GM19239 (cell line): ENCODE results near the gene PDCL3.
A peak's percentile ranks its signal among the peaks of the same experiment; 100 is the strongest.

Experiments used
- DNase-seq: peaks from one replicate; pipeline ENCODE4 v3.0.0; 2011; ENCODE audit warnings: low spot score; ENCODE audit not compliant: insufficient read length
- FAIRE-seq: peaks from 2 replicates; lab custom pipeline; 2011; peaks lifted over from hg19 to GRCh38; lab: Jason Lieb, UNC

The PDCL3 gene

DNA sequence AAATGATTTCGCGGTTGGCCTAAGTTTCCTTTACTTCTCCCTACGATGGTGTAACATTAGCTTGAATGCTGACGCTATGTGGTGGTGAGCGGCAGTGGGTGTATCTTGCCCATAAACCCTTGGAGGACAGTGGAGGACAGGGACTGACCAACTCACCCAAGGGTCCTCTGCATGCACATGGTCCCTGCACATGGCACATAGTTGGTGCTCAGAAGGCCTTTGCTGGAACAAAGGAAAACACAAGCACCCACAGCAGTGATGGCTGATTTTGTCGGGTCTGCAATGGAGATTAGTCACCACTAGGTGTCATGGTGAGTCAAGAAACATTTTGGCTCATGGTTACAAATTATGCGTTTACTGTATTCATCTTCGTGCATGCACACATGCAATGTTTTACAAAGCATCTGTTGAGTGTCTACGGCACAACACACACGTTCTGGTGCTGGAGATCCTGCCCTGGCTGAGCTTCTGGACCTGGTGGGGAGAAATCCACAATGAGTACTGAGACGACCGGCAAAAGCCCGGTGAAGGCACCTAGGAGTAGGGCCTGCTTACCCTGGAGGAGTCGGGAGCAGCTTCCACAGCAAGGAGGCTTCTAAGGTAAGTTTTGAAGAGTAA, 44.0 kb downstream of the PDCL3 start:
- FAIRE-seq (peak; percentile 48), DNase-seq (peak; percentile 41)

DNA sequence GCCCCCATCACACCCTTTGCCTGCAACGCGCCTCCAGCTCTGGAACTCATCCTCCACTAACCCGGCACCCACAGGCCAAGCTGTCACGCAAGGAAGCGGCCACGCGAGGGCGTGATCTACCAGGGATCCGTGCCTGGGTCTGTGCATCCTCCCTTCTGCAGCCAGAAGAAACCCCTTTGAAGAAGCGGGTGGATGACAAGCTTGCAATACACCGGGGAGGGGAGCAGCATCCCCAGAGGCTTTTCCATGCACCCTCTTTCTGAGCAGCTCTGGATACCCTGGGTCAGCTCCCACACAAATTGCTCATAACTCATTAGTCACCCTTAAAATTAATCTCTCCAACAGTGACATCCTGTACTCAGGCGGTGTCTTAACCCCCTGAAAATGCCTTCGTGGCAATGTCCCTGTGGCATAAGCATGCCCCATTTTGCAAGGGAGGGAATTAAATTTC, 47.6 kb downstream of the PDCL3 start:
- DNase-seq, result peak; percentile 33
- no peak for FAIRE-seq

DNA sequence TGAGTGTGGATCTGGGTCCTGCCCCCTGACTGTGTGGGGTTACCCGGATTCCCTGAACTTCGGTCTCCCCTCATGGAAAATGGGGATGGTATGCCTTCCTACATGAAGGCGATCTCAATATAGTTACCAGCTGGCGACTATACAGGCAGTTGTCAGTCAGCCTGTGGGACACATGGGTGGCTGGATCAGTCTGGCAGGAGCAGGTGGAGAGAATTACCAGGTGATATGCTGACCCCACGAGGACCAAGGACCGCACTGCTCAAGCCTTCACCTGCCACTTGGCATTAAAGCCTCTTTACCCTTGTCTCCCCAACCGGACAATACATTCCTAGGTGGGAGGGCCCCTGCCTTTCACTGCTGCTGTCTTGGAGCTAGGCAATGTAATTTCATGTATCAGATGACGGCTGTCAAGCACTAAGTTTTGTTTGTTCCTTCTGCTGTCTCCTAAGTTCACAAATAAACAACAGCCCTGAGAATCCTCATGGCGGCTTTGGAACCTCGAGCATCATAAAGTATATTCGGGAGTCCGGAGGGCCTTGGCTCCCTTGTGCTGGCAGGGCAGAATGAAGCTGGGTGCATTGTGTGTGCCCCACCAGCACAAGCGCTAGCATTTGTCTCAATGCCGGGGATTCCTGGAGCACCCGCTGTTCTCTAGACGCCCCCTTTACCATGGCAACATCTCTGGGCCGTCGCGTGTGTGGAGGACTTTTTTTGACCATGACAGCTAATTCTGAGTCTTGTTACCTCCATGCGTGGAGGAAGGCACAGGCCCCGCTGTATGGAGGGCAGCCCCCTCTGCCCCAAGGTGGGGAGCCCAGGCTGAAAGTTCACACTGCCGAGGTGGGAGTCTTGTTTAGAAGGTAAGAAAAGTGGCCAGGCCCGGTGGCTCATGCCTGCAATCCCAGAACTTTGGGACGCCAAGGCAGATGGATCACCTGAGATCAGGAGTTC, 48.6 kb downstream of the PDCL3 start:
- FAIRE-seq (no peak), DNase-seq (no peak)

DNA sequence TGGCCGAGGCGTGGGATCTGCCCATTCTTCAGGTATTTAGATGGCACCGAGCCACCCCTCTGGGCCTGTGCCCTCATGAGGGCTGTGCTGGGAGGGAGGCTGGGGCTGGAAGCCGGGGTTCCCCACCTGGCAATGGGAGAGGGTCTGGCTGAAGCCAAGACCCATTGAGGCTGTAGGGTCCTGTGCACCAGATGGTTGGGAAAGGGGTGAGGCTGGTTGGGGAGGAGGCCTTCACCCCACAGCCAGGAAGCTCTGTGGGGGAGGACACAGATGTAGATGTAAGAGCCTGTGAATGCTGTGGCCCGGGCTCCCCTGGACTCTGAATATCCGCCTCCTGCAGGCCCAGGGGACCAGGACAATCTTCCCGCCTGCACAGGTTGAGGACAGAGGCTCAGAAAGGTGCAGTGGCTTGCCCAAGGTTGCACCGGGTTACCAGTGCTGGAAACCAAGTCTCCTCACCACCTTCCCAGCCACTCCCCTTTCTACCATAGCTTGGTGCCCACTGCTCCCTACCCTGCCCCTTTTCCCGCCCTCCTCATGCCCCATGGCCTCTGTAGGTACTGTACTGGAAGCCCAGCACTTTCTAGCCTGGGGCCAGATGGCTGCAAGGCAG, 49.7 kb downstream of the PDCL3 start:
- DNase-seq (no peak), FAIRE-seq (no peak)

DNA sequence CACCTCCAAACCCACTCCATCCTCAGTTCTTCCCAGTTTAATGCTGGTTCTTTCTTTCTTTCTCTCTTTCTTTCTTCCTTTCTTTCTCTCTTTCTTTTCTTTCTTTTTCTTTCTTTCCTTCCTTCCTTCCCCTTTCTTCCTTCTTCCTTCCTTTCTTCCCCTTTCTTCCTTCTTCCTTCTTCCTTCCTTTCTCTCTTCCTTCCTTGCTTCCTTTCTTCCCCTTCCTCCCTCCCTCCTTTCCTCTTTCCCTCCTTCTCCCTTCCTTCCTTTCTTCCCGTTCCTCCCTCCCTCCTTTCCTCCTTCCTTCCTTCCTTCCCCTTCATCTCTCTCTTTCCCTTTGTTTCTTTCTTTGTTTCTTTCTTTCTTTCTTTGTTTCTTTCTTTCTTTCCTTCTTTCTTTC, 50.9 kb downstream of the PDCL3 start:
- DNase-seq (no peak), FAIRE-seq (no peak)

DNA sequence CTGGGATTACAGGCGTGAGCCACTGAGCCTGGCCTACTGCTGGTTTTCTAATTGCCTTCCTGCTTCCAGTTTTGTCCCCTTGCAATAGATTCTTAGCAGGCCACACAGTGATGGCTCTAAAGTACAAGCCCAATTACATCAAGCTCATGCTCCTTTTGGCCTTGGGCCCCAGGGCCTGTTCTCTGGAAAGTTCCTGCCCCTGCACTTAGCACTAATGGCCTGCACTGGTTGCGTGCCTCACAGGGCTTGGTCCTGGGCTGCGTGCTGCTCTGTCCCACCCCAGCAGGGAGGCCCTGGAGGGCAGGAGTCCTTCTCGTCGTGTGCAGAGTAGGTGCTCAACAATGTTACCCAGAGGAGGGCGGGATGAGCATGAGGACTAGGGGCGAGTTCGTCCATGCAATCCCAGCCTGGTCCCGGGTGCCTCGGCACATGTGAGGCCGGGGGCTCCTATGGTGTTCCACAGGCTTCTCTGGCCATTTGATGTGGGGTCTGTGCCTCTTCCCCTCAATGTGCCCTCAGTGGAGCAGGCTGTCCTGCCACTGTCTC, 51.7 kb downstream of the PDCL3 start:
- FAIRE-seq (no peak), DNase-seq (no peak)

DNA sequence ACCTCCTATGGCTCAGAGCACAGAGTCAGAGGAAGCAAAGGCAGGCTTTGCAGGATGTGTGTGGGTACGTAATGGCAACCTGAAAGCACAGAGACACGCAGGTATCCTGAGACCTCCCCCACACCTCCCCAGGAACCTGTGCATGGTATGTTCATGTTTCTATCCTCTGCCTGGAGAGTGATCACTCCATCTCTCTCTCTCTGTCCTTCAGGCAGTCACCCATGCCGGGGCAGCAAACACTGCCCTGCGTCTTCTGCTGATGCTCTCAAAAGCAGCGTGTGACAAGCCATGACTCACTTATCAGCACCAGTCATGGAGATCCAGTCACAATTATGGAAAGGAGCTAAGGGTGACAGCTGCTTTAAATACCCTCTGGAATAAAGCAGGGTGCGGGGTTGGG, 52.7 kb downstream of the PDCL3 start:
- no peak for FAIRE-seq
- DNase-seq, result no peak

DNA sequence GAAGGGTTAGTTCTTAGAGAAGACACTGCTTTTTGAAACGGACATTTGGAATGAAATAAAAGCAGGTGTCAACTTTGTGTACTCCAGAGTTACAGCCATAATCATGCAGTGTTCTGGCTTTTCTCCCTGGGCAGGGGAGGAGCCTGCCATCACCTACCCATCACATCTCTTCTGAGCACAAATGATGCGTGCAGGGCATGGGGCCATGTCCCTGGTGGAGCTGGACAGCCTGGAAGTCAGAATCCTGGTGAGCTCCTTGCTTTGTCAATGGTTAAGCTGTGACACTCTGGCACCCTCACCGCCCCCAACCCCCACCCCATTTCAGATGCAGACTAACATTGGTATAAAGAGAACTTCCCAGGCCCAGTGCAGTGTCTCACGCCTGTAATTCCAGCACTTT, 53.1 kb downstream of the PDCL3 start:
- DNase-seq (no peak), FAIRE-seq (no peak)

DNA sequence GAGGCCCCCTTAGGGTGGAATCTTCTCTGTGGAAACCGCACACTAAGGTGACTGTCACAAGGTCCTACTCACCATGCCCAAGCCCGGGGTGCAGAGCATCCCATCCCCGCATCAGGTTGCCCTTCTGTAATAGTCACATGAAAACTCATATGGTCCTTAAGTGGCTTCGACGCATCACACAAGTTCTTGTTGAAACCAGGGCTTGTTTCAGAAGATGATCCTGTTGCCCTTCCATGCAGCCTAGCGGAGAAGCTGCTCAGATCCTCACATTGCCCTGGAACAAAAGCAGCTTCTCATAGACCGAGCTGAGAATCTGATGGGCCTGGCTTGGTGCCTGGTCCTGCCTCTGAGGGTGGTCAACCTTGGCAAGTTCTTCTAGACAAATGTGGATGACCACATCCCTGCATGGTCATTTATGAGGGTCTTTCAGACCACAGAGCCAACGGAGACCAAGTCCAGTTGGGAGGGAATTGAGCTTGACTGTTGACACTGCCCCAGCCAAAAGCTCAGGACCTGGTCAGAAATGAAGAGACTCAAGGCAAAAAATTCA, 54.1 kb downstream of the PDCL3 start:
- FAIRE-seq (no peak), DNase-seq (no peak)

DNA sequence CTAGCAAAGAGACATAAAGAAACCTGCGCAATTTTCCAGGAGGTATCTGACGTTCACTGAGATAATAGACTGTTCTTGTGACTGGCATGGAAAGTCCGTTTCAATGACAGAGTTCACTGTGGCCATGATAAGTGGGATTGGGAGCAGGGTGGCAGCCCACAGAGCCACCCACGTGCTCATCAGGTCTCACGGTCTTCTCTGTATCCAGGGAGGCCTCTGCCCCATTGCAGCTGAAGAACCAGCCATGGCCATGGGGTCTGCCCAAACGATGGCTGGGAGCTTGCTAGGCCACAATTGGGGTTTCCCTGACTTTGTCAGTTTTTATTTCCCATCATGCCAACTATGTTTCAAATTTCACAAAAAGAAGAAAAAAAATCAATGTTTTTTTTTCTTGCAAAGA, 57.2 kb downstream of the PDCL3 start:
- DNase-seq (no peak), FAIRE-seq (no peak)

DNA sequence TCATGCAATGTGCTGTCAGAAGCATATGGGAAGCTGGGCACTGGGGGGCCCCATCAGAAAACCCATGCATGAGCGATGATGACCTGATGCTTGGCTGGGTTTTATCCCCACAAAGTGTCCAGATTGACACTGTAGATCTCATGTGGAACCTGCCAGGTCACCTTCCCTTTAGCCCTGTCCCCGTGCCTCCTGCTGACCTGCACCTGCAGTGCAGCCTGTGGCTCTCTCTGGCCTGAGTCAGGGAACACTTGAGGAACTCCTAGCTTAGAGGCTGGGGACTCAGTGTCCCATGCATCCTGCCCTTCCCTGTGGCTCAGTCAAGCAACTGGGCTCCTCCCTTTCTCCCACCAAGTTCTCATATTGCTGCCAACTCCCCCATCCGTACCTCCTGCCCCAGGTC, 57.7 kb downstream of the PDCL3 start:
- FAIRE-seq (no peak), DNase-seq (no peak)

DNA sequence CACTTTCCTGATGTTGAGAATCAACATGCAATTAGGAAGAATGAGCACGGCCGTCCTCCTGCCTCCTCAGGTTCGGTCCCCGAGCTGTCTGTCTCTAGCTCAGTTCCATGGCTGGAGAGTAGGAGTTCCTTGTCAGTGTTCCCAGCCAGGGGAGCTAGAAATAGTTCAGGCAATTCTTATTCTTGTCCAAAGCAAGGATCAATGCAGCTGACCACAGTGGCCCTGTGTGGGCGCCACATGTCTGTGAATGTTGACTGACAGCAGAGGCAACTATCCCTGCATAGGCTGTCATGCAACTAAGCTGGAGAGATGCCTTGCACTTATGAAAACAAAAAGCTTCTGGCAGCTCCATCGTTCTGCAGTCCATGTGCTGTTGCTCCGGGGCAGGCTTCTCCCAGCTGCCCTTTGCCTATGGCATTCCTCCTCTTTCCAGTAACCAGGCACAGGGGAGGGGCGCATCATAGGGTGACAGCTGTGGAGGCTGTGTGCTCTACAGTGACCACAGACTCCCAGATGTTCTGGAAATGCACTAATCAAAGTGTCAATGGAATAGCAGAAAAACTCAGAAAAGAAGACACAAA, 58.7 kb downstream of the PDCL3 start:
- FAIRE-seq, result no peak
- no peak for DNase-seq

DNA sequence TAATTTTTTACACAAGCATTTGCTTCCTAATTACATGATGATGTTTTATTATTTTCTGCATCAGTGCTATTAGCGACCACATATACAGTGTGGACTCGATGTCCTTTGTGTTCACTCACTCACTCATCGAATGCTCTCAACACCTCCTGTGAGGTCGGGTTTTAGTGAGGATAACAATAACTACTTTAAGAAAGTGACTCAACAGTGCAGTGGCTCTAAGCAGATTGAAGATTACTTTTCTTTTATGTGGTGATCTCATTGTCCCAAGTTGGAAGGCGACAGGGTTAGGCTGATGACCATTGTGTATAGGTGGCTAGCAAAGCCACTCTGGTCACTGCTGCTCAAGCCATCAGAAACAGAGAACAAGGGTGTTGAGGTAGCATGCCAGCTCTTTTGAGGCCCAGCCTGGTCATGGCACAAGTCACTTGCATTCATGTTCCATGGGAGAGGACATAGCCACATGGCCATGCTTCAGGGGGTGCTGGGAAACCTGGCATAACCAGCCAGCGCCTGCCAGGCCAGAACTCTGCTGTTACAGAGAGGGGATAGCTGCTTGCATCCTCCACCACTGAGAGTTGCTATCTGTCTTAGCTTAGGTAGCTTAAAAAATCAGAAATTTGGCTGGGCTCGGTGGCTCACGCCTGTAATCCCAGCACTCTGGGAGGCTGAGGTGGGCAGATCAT, 60.4 kb downstream of the PDCL3 start:
- DNase-seq (no peak), FAIRE-seq (no peak)

DNA sequence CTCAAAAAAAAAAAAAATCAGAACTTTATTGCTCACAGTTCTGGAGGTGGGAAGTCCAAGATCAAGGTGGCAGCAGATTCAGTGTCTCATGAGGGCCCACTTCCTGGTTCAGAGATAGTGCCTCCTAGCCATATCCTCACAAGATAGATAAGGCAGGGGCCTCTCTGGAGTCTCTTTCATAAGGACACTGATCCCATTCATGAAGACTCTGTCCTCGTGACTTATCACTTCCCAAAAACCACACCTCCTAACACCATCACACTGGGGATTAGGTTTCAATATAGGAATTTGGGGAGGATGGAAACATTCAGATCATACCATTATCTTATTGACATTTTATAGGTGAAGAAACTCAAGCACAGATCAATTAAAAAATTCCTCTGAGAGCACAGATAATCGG, 61.1 kb downstream of the PDCL3 start:
- DNase-seq (no peak), FAIRE-seq (no peak)

DNA sequence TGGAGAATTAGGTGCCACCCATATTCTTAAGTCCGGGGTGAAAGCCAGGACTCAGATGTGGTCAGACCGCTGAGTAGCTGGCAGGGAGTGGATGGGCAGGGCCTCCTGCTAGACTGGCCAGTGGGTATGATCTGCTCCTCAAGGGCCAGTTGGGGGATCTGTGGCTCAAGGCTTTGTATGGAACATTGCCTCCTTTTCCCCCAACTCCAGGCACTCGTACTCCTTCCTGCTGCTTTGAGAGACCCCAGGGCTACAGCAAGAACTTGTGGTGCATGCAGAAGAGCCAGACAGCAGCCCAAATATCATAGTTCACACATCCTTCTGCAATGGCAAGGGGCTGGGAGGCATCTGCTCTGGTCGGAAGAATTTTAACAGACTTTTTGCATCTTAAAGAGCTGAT, 61.7 kb downstream of the PDCL3 start:
- no peak for FAIRE-seq
- no peak for DNase-seq

DNA sequence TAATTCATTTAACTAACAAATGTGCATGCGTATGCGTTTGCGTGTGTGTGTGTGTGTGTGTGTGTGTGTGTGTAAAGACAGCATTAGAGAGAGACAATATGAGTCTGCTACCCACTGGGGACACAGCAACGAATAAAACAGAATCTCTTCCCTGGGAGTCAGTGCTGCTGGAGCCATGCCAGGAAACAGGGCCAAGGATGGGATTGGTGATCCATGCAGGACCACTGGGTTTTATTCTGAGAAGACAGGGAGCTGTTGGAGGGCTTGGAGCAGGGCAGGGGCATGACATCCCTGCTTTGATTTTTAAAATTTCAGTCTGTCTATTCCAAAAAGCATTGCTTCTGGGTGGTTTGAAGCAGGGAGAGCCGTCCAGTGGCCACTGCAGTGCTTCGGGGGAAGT, 62.9 kb downstream of the PDCL3 start:
- DNase-seq, result no peak
- FAIRE-seq, result no peak
